DND-41 (cell line): ENCODE results near the gene SEMA3E.

Experiments
- EZH2 ChIP-seq: IDR thresholded peaks from 3 replicates; pipeline ENCODE4 v1.6.1; 2012; ENCODE audit warnings: borderline replicate concordance, low read depth, mild to moderate bottlenecking, moderate library complexity, low read length, inconsistent platforms; ENCODE audit not compliant: severe bottlenecking
- TF ChIP-seq, protein P1 (sequence below): IDR thresholded peaks from 2 replicates; pipeline ENCODE4 v1.5.1; 2012; ENCODE audit warnings: borderline replicate concordance, low read length, moderate library complexity, mild to moderate bottlenecking; ENCODE audit not compliant: poor library complexity, severe bottlenecking; ENCODE audit errors: extremely low read depth

DNA sequence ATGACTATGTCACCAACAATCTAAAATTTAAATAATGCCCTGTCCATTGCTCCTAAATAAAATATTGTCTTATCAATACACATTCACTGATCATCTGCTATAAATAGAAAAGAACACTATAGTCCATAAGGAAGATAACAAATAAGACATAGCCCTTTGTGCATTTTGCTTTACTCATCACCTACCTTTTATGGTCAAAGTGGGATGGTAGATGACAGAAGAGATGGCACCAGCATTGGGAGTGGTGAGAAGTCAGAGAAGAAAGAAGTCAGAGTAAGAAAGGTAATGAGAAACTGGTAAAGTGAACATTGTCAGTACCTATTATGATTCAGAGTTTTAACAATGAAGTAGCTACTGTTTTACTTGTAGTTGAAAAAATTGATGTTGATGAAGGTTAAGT is 31.1 kb downstream of the SEMA3E start:
- TF ChIP-seq, protein P1, sequence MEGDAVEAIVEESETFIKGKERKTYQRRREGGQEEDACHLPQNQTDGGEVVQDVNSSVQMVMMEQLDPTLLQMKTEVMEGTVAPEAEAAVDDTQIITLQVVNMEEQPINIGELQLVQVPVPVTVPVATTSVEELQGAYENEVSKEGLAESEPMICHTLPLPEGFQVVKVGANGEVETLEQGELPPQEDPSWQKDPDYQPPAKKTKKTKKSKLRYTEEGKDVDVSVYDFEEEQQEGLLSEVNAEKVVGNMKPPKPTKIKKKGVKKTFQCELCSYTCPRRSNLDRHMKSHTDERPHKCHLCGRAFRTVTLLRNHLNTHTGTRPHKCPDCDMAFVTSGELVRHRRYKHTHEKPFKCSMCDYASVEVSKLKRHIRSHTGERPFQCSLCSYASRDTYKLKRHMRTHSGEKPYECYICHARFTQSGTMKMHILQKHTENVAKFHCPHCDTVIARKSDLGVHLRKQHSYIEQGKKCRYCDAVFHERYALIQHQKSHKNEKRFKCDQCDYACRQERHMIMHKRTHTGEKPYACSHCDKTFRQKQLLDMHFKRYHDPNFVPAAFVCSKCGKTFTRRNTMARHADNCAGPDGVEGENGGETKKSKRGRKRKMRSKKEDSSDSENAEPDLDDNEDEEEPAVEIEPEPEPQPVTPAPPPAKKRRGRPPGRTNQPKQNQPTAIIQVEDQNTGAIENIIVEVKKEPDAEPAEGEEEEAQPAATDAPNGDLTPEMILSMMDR = no peak
- no peak for TF ChIP-seq EZH2
